Measurements from ENCODE around the gene PIGQ.

Gene PIGQ

DNA sequence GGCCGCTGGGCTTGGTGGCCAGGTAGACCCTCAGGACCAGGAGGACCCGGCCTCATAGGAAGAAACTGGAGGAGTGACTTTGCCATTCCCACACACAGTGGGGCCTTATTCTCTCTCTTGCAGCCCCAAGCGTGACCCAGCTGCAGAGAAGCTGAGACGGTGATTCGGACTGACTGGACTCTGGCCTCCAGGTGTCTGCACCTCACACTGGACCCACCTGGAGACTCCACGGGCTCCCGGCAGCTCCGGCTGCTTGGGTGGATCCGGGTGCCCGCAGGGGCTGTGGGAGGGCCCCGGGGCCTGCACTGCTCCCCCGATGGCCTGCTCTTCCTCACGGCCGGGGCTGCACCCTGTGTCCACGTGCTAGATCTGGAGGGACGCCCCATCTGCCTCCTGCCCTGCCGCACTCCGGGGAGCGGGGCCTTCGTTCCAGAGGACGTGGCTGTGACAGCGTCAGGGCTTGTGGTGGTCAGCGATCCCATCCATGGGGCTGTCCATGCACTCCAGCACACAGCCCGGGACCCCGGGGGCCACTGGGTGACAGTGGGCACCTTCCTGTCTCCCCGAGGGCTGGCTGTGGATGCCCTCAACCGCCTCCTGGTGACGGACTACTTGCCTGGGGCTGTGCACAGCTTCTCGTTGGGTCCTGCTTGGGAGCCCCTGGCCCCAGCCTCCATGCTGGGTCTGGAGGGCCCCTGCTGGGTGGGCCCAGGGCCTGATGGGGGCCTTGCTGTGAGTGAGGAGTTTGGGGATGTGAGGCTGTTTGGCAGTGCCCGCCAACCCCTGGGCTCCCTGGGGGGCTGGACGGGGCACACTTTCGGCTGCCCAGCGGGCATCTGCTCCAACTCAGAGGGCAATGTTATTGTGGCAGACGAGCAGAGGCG is 2.2 kb upstream of the PIGQ start:
- no peak for DNase-seq (ENCODE audit: low read depth)

DNA sequence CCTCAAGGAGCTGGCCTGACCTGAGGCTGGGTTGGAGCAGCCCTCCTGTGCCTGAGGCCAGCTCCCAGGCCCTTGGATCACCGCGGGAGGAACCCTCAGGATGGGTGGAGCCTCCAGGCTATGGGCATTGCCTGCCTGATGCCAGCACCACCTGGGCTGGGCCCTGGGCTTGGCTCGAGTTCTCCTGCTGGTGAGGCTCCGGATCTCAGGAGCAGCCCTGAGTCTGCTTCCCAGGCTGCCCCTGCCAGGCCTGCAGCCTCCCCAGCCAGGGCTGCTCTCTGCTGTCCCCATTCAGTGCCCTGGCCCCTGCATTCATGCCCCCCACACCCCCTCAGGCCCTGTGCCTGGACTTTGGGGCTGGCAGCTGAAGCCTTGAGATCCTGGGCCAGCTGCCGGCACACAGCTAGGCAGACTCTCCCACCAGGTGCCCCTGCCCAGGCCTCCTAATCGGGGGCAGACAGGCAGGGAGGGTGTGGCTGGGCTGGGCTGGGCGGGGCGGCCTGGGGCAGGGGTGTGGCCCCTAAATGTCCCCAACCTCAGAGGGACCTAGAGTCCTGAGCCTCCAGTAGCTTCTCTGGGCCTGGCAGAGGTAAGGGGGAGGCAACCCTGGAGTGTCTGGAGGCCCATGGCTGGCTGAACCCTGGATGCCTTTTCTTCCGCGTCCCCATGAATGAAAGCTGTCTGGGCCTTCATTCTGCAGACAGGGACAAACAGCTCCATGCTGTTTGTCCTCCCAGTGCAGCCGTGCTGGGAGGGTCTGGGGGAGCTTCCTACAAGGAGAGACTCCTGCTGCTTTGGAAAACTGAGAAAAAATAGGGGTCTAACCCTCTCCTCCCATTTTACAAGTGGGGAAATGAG is 1.1 kb upstream of the PIGQ start:
- DNase-seq (ENCODE audit: low read depth) = no peak

DNA sequence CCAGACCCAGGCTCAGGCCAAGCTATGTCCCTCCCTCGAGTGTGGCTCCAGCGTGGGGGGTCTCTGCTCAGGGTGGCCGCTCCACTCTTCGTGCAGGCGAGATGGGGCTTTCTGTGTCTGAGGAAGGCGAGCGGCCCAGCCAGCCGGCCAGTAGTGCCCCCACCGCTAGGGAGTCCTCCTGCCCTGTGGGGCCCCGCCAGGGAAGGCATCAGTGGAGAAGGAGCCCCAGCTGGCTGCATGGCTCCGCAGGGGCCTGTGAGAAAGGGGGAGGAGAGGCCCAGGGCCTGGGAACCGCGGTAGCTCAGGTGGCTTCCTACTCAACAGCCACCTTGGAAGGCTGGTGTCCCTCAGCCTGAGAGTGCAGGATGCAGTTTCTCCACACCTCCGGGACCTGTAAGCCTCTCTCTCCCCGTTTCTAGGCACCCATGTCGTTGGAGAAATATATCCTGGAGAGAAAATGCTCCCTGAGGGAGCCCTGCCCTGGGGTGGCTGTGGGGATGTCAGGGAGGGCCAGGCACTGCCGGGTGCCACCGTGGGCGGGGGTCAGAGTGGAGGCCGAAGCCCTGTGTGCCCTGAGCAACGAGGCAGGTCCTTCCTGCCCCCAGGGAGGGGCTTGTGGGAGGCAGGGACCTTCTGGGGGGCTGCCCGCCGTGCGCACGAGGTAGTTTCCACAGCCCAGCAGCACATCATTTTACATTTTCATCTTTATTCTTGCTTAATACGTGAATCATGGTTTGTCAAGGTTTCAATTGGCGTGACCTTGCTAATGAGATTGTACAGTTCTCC is 3.3 kb downstream of the PIGQ start:
- no peak for DNase-seq (ENCODE audit: low read depth)

DNA sequence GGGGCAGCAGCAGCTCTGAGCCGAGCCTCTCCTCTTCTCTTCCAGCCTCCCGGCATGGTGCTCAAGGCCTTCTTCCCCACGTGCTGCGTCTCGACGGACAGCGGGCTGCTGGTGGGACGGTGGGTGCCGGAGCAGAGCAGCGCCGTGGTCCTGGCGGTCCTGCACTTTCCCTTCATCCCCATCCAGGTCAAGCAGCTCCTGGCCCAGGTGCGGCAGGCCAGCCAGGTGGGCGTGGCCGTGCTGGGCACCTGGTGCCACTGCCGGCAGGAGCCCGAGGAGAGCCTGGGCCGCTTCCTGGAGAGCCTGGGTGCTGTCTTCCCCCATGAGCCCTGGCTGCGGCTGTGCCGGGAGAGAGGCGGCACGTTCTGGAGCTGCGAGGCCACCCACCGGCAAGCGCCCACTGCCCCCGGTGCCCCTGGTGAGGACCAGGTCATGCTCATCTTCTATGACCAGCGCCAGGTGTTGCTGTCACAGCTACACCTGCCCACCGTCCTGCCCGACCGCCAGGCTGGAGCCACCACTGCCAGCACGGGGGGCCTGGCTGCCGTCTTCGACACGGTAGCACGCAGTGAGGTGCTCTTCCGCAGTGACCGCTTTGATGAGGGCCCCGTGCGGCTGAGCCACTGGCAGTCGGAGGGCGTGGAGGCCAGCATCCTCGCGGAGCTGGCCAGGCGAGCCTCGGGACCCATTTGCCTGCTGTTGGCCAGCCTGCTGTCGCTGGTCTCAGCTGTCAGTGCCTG is 4.4 kb downstream of the PIGQ start:
- no peak for DNase-seq (ENCODE audit: low read depth)

DNA sequence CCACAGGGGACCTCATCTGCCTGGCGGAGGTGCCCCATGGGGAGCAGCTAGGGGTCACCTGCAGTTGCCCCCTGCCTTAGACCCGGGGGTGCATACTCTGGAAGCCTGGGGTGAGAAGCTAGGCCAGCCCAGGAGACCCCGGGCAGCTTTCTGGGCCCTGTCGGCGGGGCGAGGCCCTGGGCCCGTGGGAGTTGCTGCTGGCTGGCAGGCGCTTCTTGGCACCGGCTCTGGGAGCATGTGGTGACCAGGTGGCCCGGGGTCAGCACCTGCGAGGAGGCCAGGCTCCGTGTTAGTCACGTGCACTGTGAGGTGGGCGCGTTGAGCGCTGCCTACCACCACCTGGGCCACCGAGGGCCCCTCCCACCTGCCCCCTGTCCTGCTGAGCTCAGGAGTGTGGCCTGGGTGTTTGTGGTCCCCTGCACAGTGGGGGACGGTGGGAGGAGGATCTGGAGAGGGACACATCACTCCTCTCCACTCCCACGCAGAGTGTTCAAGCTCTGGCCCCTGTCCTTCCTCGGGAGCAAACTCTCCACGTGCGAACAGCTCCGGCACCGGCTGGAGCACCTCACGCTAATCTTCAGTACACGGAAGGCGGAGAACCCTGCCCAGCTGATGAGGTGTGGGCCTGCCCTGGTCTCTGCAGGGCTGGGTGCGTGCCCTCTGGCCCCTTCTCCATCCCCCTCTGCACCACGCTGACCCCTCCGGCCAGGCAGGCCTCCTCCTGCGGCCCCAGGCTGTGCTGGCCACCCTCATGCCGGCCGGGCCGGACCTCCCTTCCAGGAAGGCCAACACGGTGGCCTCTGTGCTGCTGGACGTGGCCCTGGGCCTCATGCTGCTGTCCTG is 5.8 kb downstream of the PIGQ start:
- no peak for DNase-seq (ENCODE audit: low read depth)

DNA sequence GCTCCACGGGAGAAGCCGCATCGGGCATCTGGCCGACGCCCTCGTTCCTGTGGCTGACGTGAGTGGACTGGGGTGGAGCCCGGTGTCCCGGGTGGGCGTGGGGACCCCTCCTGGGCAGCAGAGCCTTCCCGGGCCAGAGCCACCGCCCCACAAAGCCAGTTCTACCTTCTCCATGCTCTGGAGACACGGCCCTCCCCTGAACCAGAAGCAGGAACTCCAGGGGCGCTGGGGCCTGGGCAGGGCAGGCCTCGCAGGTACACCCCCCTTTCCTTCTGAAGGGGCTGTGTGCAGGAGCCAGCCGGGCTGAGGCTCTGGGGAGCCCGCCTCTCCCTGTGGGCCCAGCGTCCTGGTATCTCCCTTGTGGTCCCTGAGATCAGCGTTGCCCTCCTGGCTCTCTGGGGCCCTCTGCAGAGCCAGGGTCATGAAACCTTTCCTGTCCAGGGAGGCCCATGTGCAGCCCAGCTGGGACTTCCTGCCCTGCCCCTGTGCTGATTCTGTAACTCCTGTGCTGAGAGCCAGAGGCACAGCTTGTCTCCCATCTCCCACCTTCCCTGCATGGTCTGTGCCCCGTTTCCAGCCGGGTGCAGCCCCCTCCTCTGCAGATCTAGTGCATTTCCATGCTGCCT is 6.5 kb downstream of the PIGQ start:
- DNase-seq (ENCODE audit: low read depth) = no peak

DNA sequence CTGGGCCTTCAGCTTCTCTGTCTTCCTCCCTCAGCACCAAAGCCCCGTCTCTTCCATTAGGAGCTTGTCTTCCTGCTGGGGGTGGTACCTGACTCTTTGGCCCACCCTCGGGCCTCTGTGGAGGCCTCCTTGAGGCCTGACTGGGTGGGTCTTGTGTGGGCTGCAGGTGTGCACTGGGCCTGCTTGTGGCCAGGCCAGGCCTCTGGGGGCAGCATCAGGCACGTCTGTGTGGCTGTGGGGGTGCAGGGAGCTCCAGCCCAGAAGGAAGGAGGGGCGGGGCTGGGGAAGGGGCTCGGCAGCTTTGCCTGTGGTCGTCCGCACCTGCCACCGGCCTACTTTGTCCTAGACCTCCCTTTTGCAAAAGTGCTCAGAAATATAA is 7.0 kb downstream of the PIGQ start:
- no peak for DNase-seq (ENCODE audit: low read depth)

DNA sequence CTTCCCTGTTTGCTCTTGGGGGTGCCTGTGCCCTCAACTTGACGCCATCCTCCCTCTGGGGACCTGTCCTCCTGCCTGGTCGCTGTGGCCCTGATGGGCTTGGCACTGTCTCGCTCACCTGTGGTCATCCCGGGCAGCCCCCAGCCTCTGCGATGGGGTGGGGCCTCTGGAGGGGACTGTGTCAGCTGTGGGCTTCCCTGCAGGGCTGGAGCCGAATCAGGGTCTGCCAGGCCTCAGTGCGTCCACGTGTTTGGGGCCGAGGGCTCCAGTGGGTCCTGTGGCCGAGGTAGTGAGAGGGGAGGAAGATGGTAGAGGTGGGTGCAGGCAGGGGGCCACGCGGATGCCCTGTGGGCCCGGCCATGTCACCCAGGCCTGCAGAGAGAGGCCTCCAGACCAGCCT is 8.0 kb downstream of the PIGQ start:
- no peak for DNase-seq (ENCODE audit: low read depth)

DNA sequence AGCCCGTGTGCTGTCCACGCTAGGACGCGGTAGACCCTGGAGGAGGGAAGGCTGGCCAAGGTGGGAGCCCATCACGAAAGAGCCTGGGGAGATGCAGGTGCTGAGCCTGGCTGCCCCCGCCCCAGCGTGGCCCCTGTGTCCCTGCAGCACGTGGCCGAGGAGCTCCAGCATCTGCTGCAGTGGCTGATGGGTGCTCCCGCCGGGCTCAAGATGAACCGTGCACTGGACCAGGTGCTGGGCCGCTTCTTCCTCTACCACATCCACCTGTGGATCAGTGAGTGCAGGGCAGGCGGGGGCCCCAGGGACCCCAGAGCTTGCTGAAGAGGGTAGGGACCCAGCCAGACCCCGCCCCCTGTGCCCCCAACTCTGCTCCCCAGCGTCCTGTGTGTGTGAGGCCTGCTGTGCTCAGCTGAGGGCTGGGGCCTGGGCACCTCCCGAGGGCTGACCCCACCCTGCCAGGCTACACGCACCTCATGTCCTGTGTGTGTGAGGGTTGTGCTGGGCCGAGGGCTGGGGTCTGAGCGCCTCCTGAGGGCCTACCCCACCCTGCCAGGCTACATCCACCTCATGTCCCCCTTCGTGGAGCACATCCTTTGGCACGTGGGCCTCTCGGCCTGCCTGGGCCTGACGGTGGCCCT is 8.6 kb downstream of the PIGQ start:
- DNase-seq (ENCODE audit: low read depth) = no peak

DNA sequence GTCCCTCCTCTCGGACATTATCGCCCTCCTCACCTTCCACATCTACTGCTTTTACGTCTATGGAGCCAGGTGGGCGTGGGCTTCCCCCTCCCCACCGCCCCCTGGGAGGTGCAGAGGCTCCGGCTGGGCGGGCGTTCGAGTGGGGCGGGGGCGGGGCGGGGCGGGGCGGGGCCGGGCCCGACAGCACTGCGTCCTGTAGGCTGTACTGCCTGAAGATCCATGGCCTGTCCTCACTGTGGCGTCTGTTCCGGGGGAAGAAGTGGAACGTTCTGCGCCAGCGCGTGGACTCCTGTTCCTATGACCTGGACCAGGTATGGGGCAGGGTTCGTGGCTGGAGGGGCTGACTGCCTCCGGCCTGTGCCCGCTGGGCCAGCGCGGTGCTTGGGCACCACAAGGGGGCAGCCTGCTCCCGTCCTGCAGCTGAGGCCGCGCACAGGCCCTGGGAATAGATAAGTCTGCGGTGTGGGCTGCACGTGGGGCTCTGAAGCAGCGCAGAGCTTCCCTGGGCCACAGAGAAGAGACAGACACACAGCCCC is 9.2 kb downstream of the PIGQ start:
- peak; percentile 49 for DNase-seq (ENCODE audit: low read depth)

DNA sequence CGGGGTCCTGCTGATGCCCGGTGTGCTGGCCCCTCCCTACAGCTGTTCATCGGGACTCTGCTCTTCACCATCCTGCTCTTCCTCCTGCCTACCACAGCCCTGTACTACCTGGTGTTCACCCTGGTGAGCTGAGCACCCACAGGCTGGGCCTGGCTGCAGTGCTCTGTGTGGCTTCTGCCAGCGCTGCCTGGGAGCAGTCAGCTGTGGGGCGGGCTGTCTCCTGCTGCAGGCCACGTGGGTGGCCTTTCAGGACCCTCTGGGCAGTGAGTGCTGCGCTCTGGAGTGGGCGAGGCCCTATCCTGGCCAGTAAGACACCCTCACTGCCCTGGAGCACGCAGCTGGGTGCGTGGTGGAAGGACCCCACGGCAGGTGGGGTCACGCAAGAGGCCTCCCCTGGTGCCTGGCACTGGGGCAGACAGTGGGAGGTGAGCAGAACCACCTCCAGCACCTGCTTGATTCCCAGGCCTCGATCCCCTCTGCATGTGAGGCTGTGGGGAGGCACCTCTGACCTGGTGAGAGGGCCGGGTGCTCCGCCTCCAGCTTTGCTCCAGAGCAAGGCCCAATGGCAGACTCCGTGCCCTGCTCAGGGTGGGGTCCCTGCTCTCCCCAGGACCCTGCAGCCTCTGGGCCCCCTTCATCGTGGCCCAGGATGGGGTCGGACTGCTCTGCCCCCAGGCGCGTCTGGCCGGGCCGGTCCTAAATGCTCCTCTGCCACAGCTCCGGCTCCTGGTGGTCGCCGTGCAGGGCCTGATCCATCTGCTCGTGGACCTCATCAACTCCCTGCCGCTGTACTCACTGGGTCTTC is 10.6 kb downstream of the PIGQ start:
- DNase-seq (ENCODE audit: low read depth) = no peak

DNA sequence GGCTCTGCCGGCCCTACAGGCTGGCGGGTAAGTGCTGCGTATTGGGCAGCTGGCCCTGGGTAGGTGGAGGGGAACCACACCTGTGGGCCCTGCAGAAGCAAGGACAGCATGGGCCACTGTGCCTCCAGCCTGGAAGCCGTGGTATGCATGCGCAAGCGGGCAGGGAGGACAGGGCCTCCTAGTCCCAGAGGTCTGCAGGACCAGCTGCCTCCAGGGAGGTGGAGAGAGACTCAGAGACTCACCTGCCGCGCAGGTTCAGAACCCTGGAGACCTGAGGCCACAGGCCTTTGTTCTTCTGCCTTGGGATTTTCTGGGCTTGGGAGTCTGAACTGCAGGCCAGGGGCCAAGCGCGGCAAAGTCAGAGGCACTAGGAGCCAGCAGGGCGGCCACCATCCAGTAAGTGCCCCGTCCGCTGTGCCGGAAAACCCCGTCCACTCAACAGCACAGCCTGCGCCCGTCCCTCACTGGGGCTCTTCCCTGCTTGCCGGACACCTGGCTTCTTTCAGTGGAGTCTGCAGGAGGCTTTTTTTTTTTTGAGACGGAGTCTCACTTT is 11.3 kb downstream of the PIGQ start:
- no peak for DNase-seq (ENCODE audit: low read depth)

DNA sequence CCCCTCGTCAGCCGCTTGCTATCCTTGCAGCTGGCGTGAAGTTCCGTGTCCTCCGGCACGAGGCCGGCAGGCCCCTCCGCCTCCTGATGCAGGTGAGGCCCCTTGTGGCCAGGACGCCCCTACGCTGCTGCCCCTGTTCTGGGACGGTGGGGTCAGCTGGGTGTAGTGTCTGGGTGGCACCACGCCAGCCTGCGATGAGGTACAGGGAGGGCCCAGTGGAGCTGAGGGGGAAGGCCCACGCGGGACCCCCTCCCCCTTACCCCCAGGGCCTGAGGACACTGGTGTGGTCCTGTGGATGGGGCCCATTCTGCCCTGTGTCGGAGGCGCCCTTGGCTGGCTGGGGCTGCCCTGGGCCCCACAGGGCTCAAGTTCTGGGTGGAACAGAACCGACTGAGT is 12.4 kb downstream of the PIGQ start:
- DNase-seq (ENCODE audit: low read depth) = no peak

DNA sequence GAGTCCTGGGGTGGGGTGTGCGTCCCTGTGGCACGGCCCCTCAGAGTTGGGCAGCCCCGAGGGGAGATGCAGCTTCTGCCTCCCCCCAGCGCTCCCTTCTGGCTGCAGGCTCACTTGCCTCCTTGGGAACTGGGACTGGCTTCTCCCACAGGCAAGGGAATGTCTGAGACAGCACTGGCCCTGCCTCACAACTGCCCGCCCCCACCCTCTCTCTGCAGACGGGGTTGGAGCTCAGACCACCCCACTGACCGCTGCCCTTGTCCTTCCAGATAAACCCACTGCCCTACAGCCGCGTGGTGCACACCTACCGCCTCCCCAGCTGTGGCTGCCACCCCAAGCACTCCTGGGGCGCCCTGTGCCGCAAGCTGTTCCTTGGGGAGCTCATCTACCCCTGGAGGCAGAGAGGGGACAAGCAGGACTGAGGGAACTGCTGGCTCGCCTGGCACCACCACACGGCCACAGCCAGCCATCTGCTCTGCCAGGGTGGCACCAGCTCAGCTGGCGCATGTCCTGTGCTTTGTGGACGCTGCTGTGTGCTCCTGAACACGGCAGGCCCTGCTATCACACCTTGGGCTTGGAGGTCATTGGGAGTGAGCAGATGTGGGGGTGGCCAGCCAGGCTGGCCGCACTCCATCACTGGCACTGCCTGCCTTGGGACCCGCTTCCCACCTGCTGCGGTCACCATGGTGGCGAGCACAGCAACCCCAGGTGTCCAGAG is 13.0 kb downstream of the PIGQ start:
- DNase-seq (ENCODE audit: low read depth) = no peak

DNA sequence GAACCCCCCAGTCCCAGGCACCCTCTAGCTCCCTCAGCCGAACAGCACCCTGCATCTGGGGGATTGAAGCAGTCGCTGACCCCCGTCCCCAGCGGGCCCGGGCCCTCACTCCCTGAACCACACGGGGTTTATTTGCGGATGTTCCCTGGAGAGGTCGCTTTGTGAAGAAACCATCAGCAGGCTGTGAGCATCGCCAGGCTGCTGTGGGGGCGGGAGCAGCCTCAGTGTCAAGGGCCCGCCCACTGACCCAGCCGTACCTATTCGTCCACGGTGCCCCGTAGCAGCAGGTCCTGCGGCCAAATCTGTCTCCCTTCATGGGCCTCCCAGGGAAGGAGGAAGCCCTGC is 13.7 kb downstream of the PIGQ start:
- DNase-seq (ENCODE audit: low read depth) = no peak

DNA sequence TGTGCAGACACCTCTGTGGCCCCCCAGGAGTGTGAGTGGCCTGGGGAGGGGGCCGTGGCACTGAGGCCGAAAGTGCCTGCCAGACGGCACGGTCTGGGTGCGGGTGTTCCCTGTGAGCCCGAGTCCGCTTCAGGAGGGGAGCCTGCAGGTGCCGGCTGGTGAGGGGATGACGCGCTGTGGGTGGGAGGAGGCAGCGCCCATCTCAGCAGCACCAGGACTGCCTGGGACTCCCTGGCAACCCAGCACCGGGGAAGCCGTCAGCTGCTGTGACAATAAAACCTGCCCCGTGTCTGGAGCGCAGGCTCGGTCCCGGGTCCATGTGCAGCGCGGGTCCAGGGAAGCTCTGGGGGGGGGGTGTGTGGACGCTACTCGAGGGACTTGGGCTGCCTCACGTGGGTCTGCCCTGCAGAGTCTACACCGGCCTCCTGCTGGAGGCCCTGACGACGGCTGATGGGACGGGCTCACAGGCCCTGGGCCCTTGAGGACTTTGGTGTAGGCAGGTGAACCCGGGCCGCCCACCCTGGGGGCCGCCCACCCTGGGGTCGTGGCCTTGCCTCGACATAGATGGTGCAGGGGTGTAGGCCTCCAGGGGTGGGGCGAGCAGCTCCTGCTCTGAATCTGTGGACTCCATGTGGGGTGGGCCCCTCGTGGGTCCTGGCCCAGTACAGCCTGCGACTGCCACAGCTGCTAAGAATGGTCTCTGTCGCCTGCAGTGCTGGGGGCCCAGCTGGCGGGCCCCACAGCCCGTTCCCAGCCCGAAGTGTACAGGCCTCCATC is 14.2 kb downstream of the PIGQ start:
- DNase-seq (ENCODE audit: low read depth) = no peak

DNA sequence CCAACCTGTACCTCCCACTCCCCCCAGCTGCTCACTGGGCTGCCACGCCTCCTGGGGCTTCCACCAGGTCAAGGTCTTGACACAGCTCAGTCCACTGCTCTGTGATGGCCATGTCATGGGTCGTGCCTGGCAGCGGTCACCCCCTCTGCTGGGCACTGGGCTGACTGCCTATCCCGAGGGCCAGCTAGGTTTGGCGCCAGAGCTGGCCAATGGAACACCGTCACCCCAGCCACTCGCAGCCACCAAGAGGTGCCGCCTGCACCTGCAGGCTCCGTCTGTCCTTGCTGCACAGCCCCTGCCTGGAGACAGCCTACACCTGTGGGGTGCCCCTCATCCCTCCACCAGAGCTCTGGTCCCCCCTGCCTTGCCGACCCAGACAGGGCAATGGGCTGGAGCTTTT is 15.6 kb downstream of the PIGQ start:
- no peak for DNase-seq (ENCODE audit: low read depth)

Data from activated T-cell treated with anti-CD3 and anti-CD28 coated beads for 24 hours (primary cell).